GM21528 (cell line): ENCODE data around the gene MIPOL1.
"Not testable (repeated sequence)": the region's sequence is repeated elsewhere in the genome, so short reads cannot be mapped to it uniquely, and the experiment has no call there.

Experiments used
- ATAC-seq: cut with Tn5 transposase; IDR thresholded peaks from one replicate; pipeline ENCODE4 v1.9.1; 2021; ENCODE audit warnings: mild to moderate bottlenecking, moderate library complexity; ENCODE audit not compliant: unreplicated experiment, low FRiP score

The MIPOL1 gene

DNA sequence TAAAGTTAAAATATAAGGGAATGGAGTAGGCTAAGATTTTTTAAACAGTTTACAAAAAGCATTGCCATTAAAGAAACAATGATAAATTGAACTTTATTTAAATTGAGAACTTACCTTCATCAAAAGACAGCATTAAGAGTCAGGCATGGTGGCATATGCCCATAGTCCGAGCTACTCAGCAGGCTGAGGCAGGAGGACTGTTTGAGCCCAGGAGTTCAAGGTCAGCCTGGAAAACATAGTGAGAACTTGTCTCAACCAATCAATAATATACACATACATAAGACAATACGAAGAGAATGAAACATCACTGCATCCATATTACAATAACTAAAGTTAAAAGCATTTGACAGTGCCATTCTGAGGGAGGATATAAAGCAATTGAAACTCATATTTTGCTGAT, 299.7 kb downstream of the MIPOL1 start:
- ATAC-seq: no peak

- ATAC-seq: no peak
Observed at GRCh38 chr14:37501877-37502276, 304.1 kb downstream of the MIPOL1 start.

GRCh38 chr14:37508503-37508902, 310.8 kb downstream of the MIPOL1 start:
- ATAC-seq: no peak

DNA sequence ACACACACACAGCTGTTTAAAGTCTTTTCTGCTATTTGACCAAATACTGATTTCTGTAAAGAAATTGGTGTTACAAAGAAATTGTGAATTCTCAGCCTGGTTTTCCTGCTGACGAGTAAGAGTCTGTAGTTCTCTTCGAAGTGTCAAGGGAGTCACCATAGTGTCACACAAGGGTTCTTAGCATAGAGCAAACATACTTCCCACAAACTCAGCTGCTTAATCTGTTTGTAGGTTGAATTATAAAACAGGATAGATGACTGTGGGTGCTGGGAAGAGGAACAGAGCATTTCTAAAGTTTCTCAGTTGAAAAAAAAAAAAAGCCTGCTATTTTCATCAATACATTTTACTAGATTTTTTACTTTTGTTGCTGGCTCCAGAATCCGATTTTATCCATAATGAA, 314.4 kb downstream of the MIPOL1 start:
- no peak for ATAC-seq

- no peak for ATAC-seq
Observed at GRCh38 chr14:37515771-37516170, 318.0 kb downstream of the MIPOL1 start.

GRCh38 chr14:37526994-37527393, 329.3 kb downstream of the MIPOL1 start:
- ATAC-seq: no peak

DNA sequence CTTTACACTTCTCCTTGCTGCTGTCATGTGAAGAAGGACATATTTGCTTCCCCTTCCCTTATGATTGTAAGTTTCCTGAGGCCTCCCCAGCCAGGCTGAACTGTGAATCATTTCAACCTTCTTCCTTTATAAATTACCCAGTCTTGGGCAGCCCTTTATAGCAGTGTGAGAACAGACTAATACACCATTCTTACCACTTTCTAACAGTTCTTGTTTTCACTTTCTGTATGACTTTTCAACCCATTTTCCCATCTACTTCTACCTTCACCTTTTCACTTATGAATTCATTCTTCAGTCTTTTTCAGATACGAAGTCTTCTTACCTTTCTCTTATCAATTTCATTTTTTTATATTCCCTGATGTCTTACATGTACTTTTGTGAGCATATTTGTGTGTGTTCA, 342.3 kb downstream of the MIPOL1 start:
- ATAC-seq: no peak

DNA sequence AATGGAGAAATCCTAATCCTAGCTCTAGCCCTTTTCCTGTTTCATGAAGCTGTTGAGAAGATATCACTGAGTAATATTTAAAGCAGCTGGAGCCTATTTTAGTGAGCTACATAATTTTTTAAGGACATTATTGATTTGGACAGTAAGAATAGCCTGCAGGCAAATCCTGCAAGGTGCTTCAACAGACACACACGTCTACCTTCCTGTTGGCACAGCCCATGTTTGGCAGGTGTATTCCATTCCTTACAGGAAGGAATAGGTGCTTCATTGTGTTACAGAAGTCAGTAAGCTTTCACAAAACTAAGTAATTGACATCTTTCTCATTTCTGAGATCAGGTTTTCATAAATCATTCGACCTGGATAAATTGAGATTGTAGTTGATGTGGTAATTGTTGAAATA, 346.7 kb downstream of the MIPOL1 start:
- no peak for ATAC-seq

- no peak for ATAC-seq
Observed at GRCh38 chr14:37545174-37545573, 347.4 kb downstream of the MIPOL1 start.

GRCh38 chr14:37546621-37547447, 349.1 kb downstream of the MIPOL1 start:
- no peak for ATAC-seq

- ATAC-seq: no peak
Observed at GRCh38 chr14:37550511-37550910, 352.8 kb downstream of the MIPOL1 start.

DNA sequence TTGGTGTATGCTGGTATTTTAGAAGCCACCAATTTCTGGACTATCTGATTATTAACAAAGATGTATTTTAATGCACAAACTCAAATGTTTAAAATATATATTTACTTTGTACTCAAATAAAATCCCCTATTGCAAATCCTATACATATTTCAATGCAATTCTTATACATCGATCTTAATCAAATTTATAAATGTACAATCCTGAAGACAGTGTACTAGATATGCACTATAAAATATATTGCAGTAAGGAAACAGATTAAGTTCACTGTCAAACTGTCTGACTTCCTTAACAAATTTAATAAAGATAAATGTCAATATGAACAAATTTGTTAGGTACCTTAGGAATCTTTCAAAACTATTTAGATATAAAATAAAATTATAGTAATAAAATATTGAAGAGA, 353.4 kb downstream of the MIPOL1 start:
- ATAC-seq: no peak

DNA sequence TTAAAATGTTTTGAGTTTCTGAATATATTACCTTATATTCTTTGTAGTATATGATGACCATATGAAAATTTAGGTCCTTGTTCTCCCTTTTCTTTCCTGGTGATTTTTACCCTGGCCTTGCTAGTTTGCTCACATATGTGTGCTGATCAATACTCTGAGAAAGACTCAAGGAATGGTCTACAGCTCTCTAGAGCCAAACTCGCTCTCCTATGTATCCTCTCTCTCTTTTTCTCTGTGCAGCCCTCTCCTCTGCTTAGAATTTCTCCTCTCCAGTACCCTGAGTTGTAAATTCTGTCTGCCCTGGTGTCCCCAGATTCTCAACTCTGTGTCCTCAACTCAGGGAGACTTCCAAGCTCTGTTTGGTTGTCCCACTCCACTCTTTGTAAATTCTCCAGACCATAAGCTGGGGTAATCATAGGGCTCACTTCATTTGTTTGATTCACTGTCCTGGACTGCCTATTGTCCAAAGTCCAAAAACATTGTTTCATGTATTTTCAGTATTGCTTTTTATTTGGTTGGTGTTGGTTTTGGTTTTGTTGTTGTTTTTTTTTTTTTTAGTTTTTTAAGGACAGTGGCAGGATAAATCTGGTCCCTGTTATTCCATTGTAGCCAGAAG, 356.3 kb downstream of the MIPOL1 start:
- no peak for ATAC-seq

- ATAC-seq: not testable (repeated sequence)
Observed at GRCh38 chr14:37555596-37555995, 357.9 kb downstream of the MIPOL1 start.

GRCh38 chr14:37558740-37559139, 361.0 kb downstream of the MIPOL1 start:
- ATAC-seq: no peak

DNA sequence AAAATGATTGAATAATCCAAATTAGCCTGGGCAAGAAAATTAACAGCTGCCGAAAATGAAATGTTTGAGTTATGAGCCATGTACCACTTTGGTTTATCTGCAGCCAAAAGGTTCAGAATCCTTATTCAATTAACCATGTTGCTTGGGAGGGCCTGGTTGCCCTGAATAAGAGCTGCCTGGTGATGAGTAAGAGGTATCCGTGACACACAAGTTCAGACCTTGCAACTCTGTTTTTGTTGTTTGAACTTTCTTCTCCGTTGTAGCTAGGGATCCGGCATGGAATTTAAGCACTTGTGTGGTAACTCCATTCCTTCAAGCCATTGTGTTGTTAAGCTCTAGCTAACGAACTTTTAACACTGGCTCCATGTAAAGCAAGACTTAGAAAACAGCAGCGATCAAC, 361.6 kb downstream of the MIPOL1 start:
- no peak for ATAC-seq

- ATAC-seq: no peak
Observed at GRCh38 chr14:37563189-37563588, 365.5 kb downstream of the MIPOL1 start.

DNA sequence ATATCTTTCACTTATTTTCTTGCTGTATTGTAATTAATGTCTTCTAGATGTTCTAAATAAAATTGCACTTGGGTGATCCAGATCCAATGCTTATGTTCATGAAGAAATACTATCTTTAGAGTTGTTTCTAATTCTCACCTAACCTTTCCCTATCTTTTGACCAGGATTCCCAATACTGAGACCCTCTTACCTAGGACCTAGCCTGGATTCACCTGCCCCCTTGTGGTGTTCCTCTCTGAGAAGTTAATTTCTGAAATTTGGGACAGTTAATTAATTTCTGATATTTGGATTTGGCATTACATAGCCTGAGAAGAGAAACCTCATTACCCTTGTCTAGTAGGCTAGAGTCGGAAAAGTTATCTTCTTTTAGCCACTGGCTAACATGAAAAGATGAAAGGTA, 367.8 kb downstream of the MIPOL1 start:
- ATAC-seq: no peak

- ATAC-seq: no peak
Observed at GRCh38 chr14:37566811-37567371, 369.2 kb downstream of the MIPOL1 start.

DNA sequence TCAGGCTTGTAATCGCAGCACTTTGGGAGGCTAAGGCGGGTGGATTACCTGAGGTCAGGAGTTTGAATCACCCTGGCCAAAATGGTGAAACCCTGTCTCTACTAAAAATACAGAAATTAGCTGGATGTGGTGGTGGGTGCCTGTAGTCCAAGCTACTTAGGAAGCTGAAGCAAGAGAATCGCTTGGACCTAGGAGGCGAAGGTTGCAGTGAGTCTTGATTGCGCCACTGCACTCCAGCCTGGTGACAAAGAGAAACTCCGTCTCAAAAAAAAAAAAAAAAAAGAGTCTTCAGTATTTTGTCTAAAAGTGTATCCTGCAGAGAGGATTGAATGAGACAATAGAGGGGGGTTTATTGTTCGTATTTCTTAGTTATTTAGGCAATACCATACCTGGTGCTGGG, 372.0 kb downstream of the MIPOL1 start:
- ATAC-seq: no peak

DNA sequence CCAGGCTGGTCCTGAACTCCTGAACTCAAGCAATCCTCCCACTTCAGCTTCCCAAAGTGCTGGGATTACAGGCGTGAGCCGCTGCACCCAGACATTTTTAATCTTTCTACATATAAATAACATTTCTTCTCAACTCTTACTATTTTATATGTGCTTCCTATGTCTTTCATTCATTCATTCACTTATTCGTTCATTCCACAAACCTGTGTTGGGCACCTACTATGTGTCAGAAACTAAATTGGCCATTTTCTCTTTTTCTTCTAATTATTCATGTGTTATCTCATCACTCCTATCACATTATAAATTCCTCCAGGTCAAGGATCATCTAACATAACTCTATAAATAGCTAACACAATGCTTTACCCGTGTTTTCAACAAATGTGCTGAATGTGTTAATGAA, 373.7 kb downstream of the MIPOL1 start:
- ATAC-seq: no peak

DNA sequence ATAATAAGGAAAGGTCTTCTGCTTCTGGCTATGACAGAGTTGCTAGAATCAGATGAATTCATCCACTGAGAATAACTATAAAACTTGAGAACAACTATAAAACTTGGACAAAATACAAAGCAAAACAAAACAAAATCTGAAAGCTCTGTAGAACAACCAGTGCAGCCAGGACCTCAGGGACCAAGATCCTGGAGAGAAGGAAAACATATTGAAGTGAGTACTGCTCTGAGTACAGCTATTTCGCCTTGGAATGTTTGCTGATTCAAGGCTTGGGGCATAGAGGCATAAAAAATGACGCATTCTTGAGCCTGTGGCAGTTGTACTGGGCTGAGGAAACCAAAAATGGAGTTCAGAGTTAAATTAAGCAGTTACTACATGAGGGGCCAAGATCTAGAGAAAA, 375.6 kb downstream of the MIPOL1 start:
- no peak for ATAC-seq
